ENCODE data around the gene INO80C. TPM values are rescaled to one million over a fixed set of nuclear protein-coding genes. Genes with fewer than 3 reads are reported as not detected.

The INO80C gene
- total RNA-seq, 2 experiments from 2014 or later = 38.4 to 39.4 TPM

Other genes starting within 250 kb of the INO80C start
- gene ZSCAN30, start 207.7 kb downstream of the INO80C start, total RNA-seq = 10 to 100 TPM; 11.9 to 12.0 TPM
- gene ZNF24, start 153.5 kb downstream of the INO80C start, total RNA-seq = 10 to 100 TPM; 48.8 to 49.2 TPM
- gene ZNF396, start 120.6 kb downstream of the INO80C start, total RNA-seq = under 1 TPM; 0.92 to 0.99 TPM
- 10 to 100 TPM; 49.5 to 51.8 TPM for gene GALNT1, start 83.8 kb upstream of the INO80C start, total RNA-seq